GM21528 (cell line): ENCODE results near the gene CTBS.
"Not testable (repeated sequence)": the region's sequence is repeated elsewhere in the genome, so short reads cannot be mapped to it uniquely, and the experiment has no call there.

Experiments
- ATAC-seq: cut with Tn5 transposase; IDR thresholded peaks from one replicate; pipeline ENCODE4 v1.9.1; 2021; ENCODE audit warnings: mild to moderate bottlenecking, moderate library complexity; ENCODE audit not compliant: unreplicated experiment, low FRiP score

Gene CTBS, protein sequence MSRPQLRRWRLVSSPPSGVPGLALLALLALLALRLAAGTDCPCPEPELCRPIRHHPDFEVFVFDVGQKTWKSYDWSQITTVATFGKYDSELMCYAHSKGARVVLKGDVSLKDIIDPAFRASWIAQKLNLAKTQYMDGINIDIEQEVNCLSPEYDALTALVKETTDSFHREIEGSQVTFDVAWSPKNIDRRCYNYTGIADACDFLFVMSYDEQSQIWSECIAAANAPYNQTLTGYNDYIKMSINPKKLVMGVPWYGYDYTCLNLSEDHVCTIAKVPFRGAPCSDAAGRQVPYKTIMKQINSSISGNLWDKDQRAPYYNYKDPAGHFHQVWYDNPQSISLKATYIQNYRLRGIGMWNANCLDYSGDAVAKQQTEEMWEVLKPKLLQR

DNA sequence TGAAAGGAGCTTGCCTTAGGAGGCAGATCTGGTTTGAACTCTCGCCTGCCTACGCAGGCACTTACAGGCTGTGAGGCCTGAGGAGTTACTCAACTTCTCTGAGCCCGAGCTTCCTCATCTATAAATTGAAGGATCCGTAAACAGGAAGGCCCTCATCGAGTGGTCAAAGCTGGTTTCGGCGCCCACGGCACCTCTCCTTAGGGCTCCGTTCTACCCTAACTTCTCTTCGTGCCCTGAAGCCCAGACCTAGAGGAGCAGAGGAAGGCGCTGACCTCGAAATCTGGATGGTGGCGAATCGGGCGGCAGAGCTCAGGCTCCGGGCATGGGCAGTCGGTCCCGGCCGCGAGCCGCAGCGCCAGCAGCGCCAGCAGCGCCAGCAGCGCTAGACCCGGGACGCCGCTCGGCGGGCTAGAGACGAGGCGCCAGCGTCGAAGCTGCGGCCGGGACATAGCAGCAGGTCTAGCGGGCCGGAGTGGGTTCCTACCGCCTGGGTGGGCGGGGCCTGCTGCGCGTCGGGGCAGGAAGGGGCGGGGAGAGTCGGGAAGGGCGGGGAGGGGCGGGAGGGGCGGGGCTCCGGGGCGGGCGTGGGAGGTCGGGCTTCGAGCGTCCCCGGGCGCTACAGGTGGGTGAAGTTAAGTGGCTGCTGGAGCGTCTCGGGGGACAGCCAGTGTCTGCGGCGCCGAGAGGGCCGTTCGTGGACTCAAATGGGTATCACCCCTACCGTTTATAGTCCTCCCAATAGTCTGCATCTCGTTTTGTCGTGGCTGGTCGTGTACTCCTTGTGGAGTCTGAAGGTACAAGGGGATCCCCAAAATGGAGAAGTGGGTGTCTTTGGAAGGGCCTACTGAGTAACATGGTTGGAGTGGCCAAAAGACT lies at the start of gene CTBS:
TSS of gene CTBS (minus strand) at position 474 of the 876 bp plus-strand sequence. CDS start at position 449, 25 bp downstream.
- peak; percentile 90 for ATAC-seq

DNA sequence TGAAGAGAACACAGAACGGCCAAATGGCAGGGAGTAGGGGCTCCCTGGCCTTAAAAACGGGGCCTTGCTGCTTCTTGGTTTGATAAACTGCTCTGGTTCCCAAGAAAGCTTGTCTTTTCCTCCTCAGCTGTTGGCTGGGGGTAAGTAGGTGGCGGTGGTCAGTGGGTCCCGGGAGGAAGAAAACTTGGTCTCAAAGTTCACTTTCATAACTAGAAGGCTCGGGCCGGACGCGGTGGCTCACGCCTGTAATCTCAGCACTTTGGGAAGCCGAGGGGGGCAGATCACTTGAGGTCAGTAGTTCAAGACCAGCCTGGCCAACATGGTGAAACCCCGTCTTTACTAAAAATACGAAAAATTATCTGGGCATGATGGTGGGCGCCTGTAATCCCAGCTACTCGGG lies 47.3 kb upstream of the CTBS start:
- ATAC-seq: no peak

DNA sequence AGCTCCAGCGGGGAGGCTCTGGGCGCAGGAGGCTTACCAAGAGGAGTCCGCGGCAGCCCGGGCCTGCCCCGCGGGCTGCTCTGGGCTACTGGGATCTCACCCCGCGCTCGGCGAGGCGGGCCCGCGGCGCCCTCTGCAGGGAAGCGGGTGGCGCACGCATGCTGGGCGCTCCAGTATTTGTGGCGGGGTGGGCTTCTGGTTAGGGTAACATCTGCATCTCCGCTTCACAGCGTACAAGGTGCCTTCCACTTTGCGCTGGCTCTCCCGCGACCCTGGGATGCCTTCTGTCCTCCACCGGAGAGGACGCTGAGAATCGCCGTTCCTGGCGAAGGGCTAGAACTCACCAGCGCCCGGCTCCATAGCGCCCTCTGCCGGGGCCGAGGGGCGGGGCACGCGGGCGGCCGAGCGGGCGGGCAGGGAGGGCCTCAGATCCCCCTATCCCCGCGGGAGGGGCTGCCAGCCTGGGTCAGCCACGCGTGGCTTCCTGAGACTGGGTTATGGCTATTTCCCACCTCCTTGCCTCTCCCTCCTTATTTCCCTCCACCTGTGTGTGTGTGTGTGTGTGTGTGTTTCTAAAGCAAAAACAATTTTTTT lies 46.6 kb upstream of the CTBS start:
- ATAC-seq: peak; percentile 97

DNA sequence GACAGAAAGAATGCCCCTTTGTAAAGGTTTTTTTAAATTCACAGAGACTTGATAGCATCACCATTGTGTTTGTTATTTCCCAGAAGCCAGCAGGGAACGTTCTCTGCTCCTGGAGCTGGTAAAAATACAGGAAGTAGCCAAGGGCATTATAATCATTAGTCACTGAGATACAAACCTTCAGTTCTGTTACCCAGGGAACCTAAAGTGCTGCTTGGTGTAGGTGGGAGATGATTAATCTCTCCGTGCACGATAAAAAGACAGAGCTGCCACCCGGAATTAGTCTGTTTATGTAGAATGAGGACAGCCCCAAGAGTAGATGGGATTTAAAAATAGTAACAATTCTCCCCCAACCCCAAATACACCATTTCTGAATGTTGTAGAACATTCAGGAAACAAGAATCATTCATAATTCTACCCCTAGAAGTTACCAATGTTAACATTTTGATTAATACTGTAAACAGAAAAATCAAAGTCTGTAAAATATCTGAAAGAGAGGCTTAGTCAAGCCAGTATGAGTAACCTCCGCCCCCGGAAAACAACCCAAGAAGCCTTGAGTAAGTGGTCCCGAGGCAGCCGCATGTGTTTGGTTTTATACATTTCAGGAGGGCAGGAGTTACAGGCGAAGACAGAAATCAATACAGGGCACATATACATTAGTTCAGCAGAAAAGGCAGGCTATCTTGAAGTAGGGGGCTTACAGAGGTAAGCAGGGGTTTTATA lies 45.3 kb upstream of the CTBS start:
- no peak for ATAC-seq

DNA sequence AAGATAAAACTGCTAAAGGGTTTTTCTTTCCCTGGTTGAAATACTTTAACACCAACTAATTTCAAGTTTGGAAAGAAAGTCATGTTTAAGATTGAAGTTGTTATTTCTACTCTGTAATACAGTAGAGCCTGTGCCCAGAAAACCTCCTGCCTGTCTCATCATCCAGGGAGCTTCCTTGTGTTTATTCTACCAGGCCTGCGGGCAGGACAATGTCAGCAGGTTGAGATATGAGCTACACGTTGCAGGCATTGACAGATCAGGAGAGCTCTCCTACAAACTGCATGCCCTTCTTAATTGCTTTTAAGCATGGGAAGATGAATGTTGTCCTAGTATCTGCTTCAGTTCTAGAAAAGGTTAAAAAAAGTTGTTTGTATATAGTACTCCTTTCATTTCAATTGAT lies 43.1 kb upstream of the CTBS start:
- no peak for ATAC-seq

DNA sequence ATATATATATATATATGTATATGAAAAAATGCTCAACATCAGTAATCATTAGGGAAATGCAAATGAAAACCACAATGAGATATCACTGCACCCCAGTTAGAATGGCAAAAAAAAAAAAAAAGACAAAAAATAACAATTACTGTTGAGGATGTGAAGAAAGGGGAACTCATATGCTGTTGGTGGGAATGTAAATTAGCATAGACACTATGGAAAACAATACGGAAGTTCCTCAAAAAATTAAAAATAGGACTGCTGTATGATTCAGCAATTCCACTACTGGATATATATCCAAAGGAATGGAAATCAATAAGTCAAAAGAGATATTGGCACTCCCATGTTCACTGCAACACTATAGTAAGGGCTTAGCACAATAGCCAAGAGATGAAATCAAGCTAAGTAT lies 41.5 kb upstream of the CTBS start:
- no peak for ATAC-seq

DNA sequence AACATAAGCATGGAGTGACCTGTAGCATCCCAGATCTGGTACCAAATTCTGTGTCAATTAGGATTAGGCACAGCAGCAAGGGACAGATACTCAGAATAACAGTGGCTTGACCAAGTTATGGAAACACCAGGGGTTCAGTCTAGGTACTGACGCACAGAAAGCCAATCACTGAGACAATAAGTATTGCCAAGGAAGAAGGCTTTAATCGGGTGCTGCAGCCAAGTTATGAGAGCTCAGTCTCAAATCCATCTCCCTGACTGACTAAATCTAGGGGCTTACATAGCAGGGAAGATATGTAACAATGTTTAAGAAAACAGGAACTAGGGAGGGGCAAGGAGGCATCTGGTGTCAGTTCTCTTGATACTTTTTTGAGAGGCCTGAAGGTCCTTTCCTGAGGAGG lies 39.6 kb upstream of the CTBS start:
- ATAC-seq: no peak

DNA sequence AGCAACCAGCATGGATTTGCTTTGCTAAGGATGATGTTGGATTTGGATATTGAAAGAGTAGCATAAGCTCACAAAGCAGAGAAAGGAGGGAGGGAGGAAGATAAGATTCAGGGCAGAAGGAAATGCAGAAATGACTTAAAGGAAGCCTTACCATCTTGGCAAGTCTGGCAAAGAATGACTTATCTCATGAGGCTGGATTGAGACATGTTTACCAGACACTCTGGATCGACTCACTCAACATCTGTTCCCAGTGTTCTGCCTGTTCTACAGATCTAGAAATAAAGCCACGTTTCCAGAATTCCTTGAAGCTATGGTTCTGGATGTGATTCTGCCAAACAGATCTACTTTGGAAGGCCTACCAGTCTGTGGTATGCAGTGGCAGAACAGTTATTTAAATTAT lies 38.8 kb upstream of the CTBS start:
- no peak for ATAC-seq

DNA sequence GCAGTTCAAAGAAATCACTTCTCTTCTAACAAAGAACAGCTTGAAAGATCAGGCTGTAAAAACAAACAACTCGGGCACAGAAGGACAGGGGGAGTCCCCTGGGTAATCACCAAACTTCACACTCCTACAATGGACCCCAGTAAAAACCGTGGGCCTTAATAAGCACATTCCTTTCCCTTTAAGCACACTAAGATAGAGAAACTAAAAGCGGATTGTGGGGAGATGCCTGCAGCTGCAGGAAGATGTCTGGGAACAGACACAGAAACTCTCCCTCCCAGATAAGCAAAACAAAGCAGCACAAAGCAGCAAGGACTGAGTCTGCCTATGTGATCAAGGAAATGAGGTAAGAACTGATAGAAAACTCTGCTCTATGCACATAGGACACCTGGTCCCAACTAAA lies 37.6 kb upstream of the CTBS start:
- no peak for ATAC-seq

DNA sequence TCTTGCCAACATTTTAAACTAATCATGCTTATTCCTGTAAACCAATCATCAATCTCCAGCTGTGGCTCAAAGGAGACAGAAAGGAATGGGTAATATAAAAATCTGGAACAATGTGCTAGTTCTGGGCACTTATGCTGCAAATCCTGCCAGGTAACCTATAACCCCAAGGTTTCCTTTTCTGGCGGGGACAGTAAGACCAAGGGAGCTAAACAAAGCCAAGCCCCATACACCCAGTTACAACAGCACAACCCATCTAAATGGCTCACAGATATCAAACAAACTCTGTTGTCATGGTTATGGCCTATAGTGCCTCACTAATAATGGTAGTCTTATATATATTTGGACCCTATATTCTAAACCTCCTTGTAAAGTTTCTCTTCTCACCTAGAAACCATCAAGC lies 36.9 kb upstream of the CTBS start:
- no peak for ATAC-seq

DNA sequence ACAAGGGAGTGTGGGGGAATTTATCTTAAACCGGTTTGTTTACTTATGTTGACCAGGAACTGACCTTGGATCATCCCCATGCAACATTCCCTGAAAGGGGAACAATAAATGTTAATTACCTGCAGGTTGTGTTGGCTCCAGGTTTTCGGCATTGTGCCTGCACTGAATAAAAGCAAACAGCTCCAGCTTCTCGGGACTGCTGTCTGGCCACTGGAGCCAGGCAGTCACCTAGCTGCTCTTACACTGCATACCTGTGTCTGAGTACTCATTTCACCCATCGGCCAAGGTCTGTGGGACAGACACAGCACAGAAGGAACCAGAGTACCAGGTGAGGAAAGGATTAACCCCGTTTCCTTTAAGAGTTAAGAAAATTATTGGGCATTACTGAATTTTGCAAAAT lies 32.7 kb upstream of the CTBS start:
- ATAC-seq: no peak

DNA sequence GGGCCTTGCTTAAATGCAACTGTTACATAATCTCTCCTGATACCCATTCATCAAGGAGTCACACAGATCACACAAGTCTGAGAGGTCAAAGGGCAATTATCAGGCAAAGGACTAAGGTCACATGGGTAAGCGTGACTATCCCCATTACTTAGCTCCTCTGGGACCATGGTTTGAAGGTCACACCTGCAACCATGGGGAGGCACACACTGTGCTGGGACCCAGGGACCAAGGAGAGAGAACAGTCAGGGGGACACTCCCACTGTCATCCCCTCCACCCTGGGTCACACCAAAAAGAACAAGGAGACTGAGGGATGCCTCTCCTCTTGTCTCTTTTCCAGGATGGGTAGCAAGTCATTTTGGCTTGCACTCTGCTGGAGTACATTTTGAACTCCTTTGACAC lies 30.9 kb upstream of the CTBS start:
- no peak for ATAC-seq

DNA sequence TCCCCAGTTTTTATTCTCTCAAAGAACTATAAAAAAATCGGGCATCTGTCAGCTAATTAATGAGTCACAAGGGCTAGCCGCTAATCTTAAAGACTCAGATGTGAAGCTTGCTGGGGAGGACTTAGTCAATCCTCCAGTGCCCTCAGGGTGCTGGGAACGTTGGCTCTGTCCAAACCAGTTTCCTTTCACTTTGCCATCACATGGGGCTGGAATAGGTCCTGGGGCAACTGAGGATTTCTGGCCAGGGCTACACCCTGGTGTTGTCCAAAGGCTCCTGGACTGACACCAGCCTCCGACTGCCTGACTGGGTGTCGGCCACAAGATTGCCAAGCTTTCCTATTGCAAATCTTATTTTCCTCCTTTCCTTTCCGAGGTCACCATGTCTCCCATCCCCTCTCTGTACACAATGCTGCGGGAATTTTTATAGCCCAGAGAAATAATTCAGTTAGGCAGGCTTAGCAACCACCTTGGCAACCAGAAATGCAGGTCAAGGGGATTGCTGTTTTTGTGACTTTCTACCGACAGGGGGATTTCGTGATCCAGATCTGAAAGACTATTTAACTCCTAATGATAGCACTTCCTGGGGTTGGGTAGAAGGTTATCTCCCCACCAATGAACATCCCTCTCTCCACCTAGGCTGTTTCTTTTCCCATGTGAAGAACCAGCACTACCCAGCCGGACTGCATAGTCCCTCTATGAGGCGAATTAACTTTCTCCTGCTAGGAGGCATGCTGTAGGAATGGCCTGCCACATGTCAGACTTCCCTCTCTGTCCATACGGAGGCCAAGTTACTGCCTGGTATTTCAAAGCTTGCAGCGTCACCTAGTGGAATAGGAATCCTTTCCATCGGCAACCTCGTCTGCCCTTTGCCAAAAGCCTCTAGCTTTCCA lies 29.9 kb upstream of the CTBS start:
- ATAC-seq: no peak

DNA sequence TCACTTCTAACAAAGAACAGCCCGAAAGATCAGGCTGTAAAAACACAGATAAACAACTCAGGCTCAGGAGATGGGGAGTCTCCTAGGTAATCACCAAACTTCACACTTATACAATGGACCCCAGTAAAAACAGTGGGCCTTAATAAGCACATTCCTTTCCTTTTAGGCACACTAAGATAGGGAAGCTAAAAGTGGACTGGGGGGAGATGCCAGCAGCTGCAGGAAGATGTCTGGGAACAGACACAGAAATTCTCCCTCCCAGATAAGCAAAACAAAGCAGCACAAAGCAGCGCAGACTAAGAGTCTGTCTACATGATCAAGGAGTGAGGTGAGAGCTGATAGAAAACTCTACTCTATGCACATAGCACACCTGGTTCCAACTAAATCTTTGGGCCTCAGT lies 29.0 kb upstream of the CTBS start:
- no peak for ATAC-seq

DNA sequence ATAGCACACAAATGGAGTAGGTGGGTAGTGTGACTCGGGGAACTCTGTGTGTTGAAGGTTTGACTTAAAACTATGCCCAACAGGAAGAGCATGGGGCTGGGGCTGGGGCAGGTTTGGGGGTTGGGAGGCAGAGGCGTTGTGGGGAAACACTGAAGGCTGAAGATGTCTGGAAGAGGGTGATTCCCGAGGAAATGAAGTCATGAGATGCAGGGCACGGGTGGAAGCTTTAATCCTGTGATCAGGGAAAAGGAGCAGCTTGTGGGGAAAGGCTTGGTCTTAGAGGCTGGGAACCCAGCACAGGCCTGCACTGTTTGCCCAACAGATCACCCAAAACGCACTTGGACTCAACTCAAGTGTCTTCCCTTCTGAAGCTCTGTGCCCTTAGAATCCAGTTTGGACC lies 26.6 kb upstream of the CTBS start:
- no peak for ATAC-seq

DNA sequence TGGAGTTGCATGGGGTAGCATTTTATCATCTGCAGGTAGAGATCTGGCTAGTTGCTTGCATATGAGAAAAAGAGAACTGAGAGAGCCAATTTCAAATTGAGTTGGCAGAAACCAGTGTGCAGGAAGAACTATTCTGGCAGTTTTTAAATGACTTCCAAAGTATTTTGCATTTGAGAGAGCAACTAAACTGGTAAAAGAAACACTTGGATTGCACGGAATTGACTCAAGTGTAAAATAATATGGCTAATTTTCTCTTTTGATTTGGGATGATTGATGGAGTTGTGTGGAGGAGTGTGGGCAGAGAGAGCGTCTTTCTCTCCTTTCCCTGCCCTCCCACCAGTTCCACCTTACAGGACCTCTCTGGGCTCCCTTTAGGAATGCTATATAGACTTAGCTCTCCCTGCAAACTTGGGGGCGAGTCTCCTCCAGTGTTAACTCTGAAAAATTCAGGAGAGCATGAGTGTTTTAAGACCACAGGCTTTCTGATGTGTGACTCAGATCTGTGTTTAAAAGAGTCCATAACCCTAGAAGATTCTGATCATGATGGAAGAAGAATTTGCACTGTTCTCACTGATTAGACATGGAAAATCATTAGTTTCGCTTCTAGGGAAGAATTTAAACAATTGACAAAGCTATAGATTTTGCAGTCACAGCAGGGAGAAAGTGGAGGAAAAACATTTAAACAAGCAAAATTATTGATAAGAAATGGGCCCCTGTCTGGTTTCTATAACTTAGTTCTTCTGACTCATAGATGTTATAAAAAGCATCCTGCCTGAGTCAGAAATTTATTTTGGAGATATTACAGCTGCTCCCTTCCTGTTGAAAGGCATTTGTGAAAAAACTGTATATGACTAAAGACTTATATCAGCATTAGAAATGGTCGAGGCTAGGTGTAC lies 24.9 kb upstream of the CTBS start:
- peak; percentile 87 for ATAC-seq

DNA sequence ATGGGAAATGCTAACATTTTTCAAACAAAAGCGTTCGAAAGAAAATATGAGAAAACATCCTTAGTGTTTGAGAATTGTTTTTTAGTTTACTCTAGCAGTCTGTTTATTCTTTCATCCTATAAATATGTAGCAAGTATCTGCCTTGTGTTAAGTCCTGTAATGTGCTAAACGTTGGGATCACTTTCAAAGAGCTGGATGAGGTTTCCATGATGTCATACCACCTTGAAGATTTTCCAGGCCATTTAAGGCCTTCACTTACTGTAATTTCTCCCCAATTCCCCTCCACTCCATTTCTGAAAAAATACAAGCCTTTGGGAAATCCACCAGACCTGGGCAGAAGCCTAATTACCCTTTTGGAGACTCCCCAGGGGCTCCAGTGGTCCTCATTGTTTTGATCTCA lies 24.2 kb upstream of the CTBS start:
- no peak for ATAC-seq

DNA sequence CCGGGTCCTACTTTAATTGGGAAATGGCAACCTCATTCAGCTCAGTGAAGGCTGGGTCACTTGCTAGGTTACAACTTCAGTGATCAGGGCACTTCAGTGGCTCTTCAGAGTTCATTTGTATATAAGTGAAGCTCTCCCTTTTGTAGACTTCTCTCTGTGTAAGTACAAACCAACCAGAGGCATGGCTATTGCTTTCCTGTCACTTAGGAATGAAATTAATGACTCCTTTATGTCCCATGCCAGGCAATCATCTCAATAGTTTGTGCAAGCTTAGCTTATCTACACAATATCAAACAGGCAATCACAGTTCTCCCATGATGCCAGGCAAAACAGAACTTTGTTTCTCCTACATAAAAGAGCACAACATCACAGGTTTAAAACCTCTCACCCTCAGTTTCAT lies 22.8 kb upstream of the CTBS start:
- no peak for ATAC-seq

DNA sequence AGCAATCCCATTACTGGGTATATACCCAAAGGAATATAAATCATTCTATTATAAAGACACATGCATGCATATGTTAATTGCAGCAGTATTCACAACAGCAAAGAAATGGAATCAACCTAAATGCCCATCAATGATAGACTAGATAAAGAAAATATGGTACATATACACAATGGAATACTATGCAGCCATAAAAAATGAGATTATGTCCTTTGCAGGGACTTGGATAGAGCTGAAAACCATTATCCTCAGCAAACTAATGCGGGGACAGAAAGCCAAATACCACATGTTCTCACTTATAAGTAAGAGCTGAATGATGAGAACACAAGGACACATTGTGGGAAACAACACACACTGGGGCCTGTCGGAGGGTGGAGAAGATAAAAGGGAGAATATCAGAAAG lies 20.7 kb upstream of the CTBS start:
- not testable (repeated sequence) for ATAC-seq
